ENCODE data around the gene CRELD2. TPM values are rescaled to one million over a fixed set of nuclear protein-coding genes. Genes with fewer than 3 reads are reported as not detected.

Gene CRELD2
- total and polyA plus RNA-seq, 2 of the 13 experiments (the other 11 are each of a cell fraction or from before 2014, with no cell fraction given) = 17.2 to 44.7 TPM

GRCh38 chr22:49951986-49952896, 33.8 kb downstream of the CRELD2 start (continued):
- TF ChIP-seq ZNF318 (CRISPR knock-in tag; IDR thresholded peaks at IDR 0.05) (no peak), ZNF589 (CRISPR knock-in tag; conservative IDR thresholded peaks at IDR 0.05) (no peak), DMAP1 (CRISPR knock-in tag; IDR thresholded peaks at IDR 0.05) (peak; percentile 57), IRF2 (CRISPR knock-in tag; IDR thresholded peaks at IDR 0.05) (peak; percentile 73), ZNF776 (CRISPR knock-in tag; IDR thresholded peaks at IDR 0.05) (no peak), CCDC6 (CRISPR knock-in tag; IDR thresholded peaks at IDR 0.05) (no peak), ZNF556 (CRISPR knock-in tag; IDR thresholded peaks at IDR 0.05; ENCODE audit: borderline replicate concordance) (peak; percentile 46; the same call in 1 of the 2 replicates), JUND (CRISPR knock-in tag; IDR thresholded peaks at IDR 0.05) (peak; percentile 89), ZNF691 (CRISPR knock-in tag; IDR thresholded peaks at IDR 0.05; ENCODE audit: borderline replicate concordance, low read depth) (peak; percentile 59), RFX3 (CRISPR knock-in tag; IDR thresholded peaks at IDR 0.05) (no peak), ZFP82 (CRISPR knock-in tag; IDR thresholded peaks at IDR 0.05; ENCODE audit: borderline replicate concordance) (no peak), ZBTB3 (CRISPR knock-in tag; IDR thresholded peaks at IDR 0.05; ENCODE audit: borderline replicate concordance, low read depth) (peak; percentile 42; the same call in 1 of the 2 replicates), ZNF430 (CRISPR knock-in tag; IDR thresholded peaks at IDR 0.05) (peak; percentile 75), SNRNP70 (IDR thresholded peaks at IDR 0.05; ENCODE audit: low read depth, low read length) (no peak)
- TF ChIP-seq, protein P1, sequence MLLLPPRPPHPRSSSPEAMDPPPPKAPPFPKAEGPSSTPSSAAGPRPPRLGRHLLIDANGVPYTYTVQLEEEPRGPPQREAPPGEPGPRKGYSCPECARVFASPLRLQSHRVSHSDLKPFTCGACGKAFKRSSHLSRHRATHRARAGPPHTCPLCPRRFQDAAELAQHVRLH (CRISPR knock-in tag; IDR thresholded peaks at IDR 0.05; ENCODE audit: borderline replicate concordance, low read depth) = 0 out of 2 replicates have a peak, but pooled peaks have one; percentile 29
- TF ChIP-seq, protein P2, sequence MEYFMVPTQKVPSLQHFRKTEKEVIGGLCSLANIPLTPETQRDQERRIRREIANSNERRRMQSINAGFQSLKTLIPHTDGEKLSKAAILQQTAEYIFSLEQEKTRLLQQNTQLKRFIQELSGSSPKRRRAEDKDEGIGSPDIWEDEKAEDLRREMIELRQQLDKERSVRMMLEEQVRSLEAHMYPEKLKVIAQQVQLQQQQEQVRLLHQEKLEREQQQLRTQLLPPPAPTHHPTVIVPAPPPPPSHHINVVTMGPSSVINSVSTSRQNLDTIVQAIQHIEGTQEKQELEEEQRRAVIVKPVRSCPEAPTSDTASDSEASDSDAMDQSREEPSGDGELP (IDR thresholded peaks at IDR 0.05; ENCODE audit: borderline replicate concordance, low read depth) = no peak; the same call in 1 of the 2 replicates
- TF ChIP-seq, protein P3, sequence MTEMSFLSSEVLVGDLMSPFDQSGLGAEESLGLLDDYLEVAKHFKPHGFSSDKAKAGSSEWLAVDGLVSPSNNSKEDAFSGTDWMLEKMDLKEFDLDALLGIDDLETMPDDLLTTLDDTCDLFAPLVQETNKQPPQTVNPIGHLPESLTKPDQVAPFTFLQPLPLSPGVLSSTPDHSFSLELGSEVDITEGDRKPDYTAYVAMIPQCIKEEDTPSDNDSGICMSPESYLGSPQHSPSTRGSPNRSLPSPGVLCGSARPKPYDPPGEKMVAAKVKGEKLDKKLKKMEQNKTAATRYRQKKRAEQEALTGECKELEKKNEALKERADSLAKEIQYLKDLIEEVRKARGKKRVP (CRISPR knock-in tag; IDR thresholded peaks at IDR 0.05) = no peak

Measured in HepG2 (cell line).